Fibroblast of lung (primary cell): Measurements from ENCODE around the gene IFT122. TPM values are rescaled to one million over a fixed set of nuclear protein-coding genes. Genes with fewer than 3 reads are reported as not detected.

Experiments used
- DNase-seq, 2 donors: peaks; one replicate each; pipeline versions ENCODE4 v3.0.0 to v3.0.0-alpha.2; 2010; ENCODE audit warnings: low read depth in 2 of 2
- H2AFZ ChIP-seq: 2 replicates; pipeline ENCODE4 v1.5.1; 2012; ENCODE audit warnings: low read length, control low read depth, inconsistent platforms
- H3K27ac ChIP-seq: 2 replicates; pipeline ENCODE4 v1.5.1; 2011; ENCODE audit warnings: low read length, control low read depth; ENCODE audit not compliant: insufficient read depth
- H3K27me3 ChIP-seq: 2 replicates; pipeline ENCODE4 v1.5.1; 2011; ENCODE audit warnings: mild to moderate bottlenecking, low read length; ENCODE audit not compliant: control insufficient read depth, insufficient read depth
- H3K36me3 ChIP-seq: 2 replicates; pipeline ENCODE4 v1.5.1; 2011; ENCODE audit warnings: low read length; ENCODE audit not compliant: control insufficient read depth, insufficient read depth
- H3K4me1 ChIP-seq: 2 replicates; pipeline ENCODE4 v1.5.1; 2011; ENCODE audit warnings: low read length; ENCODE audit not compliant: control insufficient read depth, insufficient read depth; ENCODE audit errors: extremely low read depth
- H3K4me2 ChIP-seq: 2 replicates; pipeline ENCODE4 v1.5.1; 2011; ENCODE audit warnings: low read length, control low read depth; ENCODE audit not compliant: insufficient read depth; ENCODE audit errors: extremely low read depth
- H3K4me3 ChIP-seq, 4 experiments: fragments of 200-600 bp in 1 of 4; sonication (generic) in 1 of 4; replicated peaks in 1 of 4; 2 replicates each; pipeline ENCODE4 v1.5.1; 2011 to 2016; ENCODE audit warnings: low read length in 4 of 4, low read depth in 3 of 4, mild to moderate bottlenecking in 3 of 4, control low read depth in 2 of 4, inconsistent platforms in 1 of 4, mixed read lengths in 1 of 4; ENCODE audit not compliant: insufficient read depth in 1 of 4; ENCODE audit errors: control extremely low read depth in 1 of 4
- H3K79me2 ChIP-seq: 2 replicates; pipeline ENCODE4 v1.5.1; 2012; ENCODE audit warnings: mild to moderate bottlenecking, low read length, inconsistent platforms; ENCODE audit not compliant: control insufficient read depth, insufficient read depth
- H3K9ac ChIP-seq: 2 replicates; pipeline ENCODE4 v1.5.1; 2011; ENCODE audit warnings: mild to moderate bottlenecking, low read length, control low read depth; ENCODE audit not compliant: insufficient read depth
- H3K9me3 ChIP-seq: 2 replicates; pipeline ENCODE4 v1.5.1; 2012; ENCODE audit warnings: low read depth, low read length; ENCODE audit not compliant: control insufficient read depth, insufficient read depth
- H4K20me1 ChIP-seq: 2 replicates; pipeline ENCODE4 v1.5.1; 2011; ENCODE audit warnings: low read length; ENCODE audit not compliant: control insufficient read depth, insufficient read depth; ENCODE audit errors: extremely low read depth
- EZH2 ChIP-seq: IDR thresholded peaks from 2 replicates; pipeline ENCODE4 v1.5.1; 2012; ENCODE audit warnings: low read length, control low read depth, mild to moderate bottlenecking; ENCODE audit errors: missing control alignments
- polyA plus RNA-seq, 2 donors: library from polyadenylated mRNA; depleted of rRNA in 1 of 2; stranded (reverse) in 1 of 2; unstranded in 1 of 2; fragments of >200 nt; gene quantifications; 2 replicates each; pipeline ENCODE4 v1.2.1, GENCODE V29; 2011 to 2012; ENCODE audit warnings: missing spikeins in 1 of 2
- total RNA-seq: library from RNA; depleted of rRNA; stranded (reverse); fragments of >200 nt; gene quantifications from 2 replicates; pipeline ENCODE4 v1.2.1, GENCODE V29; 2014
- TF ChIP-seq, protein P1 (sequence below), 2 donors: IDR thresholded peaks in 1 of 2; conservative IDR thresholded peaks in 1 of 2; 1 replicate in 1 of 2; 2 replicates in 1 of 2; pipeline ENCODE4 v1.5.1; 2011 to 2012; ENCODE audit warnings: low read length in 2 of 2, control low read depth in 1 of 2, inconsistent platforms in 1 of 2, low read depth in 1 of 2, mild to moderate bottlenecking in 1 of 2

The IFT122 gene
- total and polyA plus RNA-seq, 2 donors (not counting 1 experiment from before 2014, with no cell fraction given): 13.2 to 27.2 TPM

DNA sequence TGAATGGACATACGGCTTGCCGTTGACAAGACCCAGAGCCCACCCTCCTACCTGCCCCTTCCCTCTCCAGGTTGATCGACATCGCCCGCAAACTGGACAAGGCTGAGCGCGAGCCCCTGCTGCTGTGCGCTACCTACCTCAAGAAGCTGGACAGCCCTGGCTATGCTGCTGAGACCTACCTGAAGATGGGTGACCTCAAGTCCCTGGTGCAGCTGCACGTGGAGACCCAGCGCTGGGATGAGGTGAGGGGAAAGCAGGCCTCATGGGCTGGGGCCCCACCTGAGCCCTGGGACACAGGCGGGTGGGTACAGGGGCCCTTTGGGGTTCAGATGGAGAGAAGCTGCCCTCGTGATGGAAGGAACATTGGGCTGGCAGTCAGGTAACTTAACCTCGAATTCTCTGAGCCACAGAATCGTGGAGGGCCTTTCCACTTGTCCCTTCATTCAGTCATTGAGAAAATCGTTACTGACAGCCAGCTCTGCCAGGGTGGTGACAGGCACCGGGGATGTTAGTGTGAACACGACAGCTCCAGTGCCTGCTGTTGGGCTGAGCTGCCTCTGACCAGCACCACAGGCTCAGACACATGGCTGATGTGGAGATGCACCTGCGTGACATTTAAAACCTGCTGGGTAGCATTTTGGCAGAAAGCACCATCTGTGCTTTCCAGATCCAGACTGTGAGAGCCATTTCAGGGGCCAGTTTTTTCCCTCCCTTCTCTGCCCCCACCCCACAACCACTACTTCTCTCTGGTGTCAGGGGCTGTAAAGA is 62.8 kb downstream of the IFT122 start:
- no peaks in the 10 kb centered on the region for H3K4me1 ChIP-seq
- H3K9me3 ChIP-seq: no peaks in the 10 kb centered on the region
- no peak overlapping the region for H2AFZ ChIP-seq
- no peaks in the 10 kb centered on the region for H3K27me3 ChIP-seq
- peaks cover 9% of the 10 kb centered on the region for H3K36me3 ChIP-seq
- no peak for DNase-seq
- no peaks in the 10 kb centered on the region for H3K79me2 ChIP-seq
- H3K4me2 ChIP-seq: no peak overlapping the region
- no peak overlapping the region for H3K27ac ChIP-seq
- TF ChIP-seq EZH2: no peak
- TF ChIP-seq, protein P1, sequence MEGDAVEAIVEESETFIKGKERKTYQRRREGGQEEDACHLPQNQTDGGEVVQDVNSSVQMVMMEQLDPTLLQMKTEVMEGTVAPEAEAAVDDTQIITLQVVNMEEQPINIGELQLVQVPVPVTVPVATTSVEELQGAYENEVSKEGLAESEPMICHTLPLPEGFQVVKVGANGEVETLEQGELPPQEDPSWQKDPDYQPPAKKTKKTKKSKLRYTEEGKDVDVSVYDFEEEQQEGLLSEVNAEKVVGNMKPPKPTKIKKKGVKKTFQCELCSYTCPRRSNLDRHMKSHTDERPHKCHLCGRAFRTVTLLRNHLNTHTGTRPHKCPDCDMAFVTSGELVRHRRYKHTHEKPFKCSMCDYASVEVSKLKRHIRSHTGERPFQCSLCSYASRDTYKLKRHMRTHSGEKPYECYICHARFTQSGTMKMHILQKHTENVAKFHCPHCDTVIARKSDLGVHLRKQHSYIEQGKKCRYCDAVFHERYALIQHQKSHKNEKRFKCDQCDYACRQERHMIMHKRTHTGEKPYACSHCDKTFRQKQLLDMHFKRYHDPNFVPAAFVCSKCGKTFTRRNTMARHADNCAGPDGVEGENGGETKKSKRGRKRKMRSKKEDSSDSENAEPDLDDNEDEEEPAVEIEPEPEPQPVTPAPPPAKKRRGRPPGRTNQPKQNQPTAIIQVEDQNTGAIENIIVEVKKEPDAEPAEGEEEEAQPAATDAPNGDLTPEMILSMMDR (conservative IDR thresholded peaks at IDR 0.05 in 1 of 2, IDR thresholded peaks at IDR 0.05 in 1 of 2; ENCODE audit: low read depth in 1 of 2, low read length in 2 of 2): no peak
- H3K9ac ChIP-seq: no peak overlapping the region
- no peak overlapping the region for H3K4me3 ChIP-seq
- H4K20me1 ChIP-seq: no peaks in the 10 kb centered on the region

DNA sequence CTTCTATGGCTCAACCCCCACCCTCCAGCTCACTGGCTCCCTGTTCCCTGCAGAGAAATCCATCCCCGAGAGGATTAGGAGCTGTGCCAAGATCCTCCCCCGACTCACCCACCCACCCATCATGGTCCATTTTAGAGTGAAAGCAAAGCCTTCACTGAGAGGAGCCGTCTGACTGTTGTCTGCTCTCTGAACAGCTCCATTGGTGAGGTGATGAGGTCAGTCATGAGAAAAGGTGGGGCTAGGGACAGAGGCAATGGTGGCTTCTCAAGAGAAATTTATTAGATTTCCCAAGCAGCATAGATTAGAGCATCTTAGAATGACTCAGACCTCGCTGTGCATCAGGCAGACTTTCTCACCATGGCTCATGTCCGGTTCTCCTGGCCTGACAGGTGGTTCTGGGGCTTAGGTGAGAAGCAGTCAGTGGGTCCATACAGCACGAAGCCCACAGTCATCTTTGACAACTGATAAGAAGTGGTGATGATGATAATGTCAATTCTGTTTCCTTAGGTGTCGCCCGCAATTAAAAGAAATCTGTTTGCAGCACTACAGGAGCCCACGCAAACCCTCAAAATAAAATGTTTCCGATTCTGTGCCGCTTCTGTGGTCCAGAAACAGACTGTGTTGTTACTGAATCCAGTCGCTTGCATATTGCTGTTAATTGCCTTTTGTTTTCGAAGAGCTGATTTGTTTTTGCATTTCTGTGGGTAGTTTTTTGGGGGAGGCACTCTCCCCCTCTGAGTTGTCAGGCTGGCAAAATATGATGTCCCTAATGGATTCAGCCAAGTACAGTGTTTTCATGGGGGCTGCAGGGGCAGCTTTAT is 63.7 kb downstream of the IFT122 start:
- Histone ChIP-seq H2AFZ (no peak overlapping the region), H3K9ac (no peak overlapping the region), H3K27me3 (no peaks in the 10 kb centered on the region), H3K27ac (no peak overlapping the region), H3K4me2 (no peak overlapping the region), H3K79me2 (no peaks in the 10 kb centered on the region), H3K9me3 (no peaks in the 10 kb centered on the region), H3K36me3 (peaks cover 9% of the 10 kb centered on the region), H3K4me1 (no peaks in the 10 kb centered on the region), H4K20me1 (no peaks in the 10 kb centered on the region), H3K4me3 (no peak overlapping the region)
- TF ChIP-seq EZH2: no peak
- TF ChIP-seq, protein P1 (conservative IDR thresholded peaks at IDR 0.05 in 1 of 2, IDR thresholded peaks at IDR 0.05 in 1 of 2; ENCODE audit: low read depth in 1 of 2, low read length in 2 of 2): no peak
- DNase-seq: peak in 1 of 2 donors; percentile 12

DNA sequence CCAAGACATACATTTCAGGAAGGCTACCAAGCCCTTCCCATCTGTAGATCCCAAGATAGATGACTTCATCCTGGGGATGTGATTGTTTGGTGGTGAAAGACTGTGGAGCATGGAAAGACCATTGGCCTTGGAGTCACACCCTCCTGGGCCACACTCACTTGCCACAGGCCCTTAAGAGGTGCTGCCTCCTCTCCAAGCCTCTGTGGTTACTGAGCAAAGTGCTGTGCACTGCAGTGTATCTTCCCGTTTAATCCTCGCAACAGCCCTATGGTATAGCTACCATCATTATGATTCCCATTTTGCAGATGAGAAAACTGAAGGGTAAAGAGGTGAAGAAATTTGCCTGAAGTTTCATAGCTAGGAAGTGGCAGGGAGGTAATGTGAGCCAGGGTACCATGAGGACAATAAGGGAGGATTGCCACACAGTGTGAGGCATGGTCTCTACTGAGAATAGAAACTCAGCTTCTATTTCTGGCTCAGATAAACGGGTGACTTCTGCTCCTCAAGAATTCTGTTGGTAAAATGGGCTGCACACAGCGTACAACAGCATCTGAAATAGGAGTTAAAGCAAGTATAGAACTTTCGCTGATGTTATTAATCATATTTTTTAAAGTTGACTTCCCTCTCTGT is 64.6 kb downstream of the IFT122 start:
- H3K36me3 ChIP-seq: peaks cover 9% of the 10 kb centered on the region
- no peak for DNase-seq
- no peak overlapping the region for H3K4me2 ChIP-seq
- no peaks in the 10 kb centered on the region for H4K20me1 ChIP-seq
- TF ChIP-seq EZH2: no peak
- TF ChIP-seq, protein P1 (conservative IDR thresholded peaks at IDR 0.05 in 1 of 2, IDR thresholded peaks at IDR 0.05 in 1 of 2; ENCODE audit: low read depth in 1 of 2, low read length in 2 of 2): no peak
- no peak overlapping the region for H3K4me3 ChIP-seq
- no peak overlapping the region for H3K9ac ChIP-seq
- no peak overlapping the region for H2AFZ ChIP-seq
- no peak overlapping the region for H3K27ac ChIP-seq
- no peaks in the 10 kb centered on the region for H3K79me2 ChIP-seq
- H3K4me1 ChIP-seq: no peaks in the 10 kb centered on the region
- no peaks in the 10 kb centered on the region for H3K27me3 ChIP-seq
- no peaks in the 10 kb centered on the region for H3K9me3 ChIP-seq
